K562 (cell line): ENCODE data around the gene IRF2. TPM values are rescaled to one million over a fixed set of nuclear protein-coding genes. Genes with fewer than 3 reads are reported as not detected.

Experiments used
- ATAC-seq: fragments of 200-7000 bp; cut with Tn5 transposase; 3 replicates; pipeline ENCODE4 v1.9.1; 2020; ENCODE audit warnings: moderate library complexity
- BruUV-seq: library from RNA; stranded (reverse); fragments of 400-500 nt; replicated peaks from 2 replicates; lab custom pipeline; 2021; lab: Mats Ljungman, UMichigan
- CTCF ChIA-PET: fragments of 300-600 bp; formaldehyde crosslinking; extraction: SDS; loops from one replicate; lab custom pipeline; 2021; ENCODE audit warnings: low intra/inter-chr PET ratio; lab: Yijun Ruan, JAX
- POLR2A ChIA-PET: fragments of 300-600, 350-650 bp; sonication (Branson Sonifier 250); formaldehyde crosslinking; extraction: SDS; loops from one replicate; lab custom pipeline; 2021; ENCODE audit warnings: antibody characterized with exemption, inconsistent platforms; lab: Yijun Ruan, JAX
- DNase-seq, 4 experiments: peaks; one replicate each; pipeline versions ENCODE4 v3.0.0 to v3.0.0-alpha.2; 2011 to 2018; ENCODE audit warnings: low spot score in 3 of 4, mixed read lengths in 3 of 4; ENCODE audit errors: extremely low read depth in 1 of 4
- FAIRE-seq: peaks from 2 replicates; lab custom pipeline; 2011; peaks lifted over from hg19 to GRCh38; lab: Jason Lieb, UNC
- H2AFZ ChIP-seq: 2 replicates; pipeline ENCODE4 v1.6.0; 2011; ENCODE audit warnings: low read depth, low read length, control low read depth, inconsistent platforms
- H3K27ac ChIP-seq: fragments of 200-600 bp; 3 replicates; pipeline ENCODE4 v1.8.0; 2011; ENCODE audit warnings: low read depth, mild to moderate bottlenecking, control low read depth, inconsistent platforms, low read length, moderate library complexity, mixed read lengths; ENCODE audit errors: extremely low read depth
- H3K27me3 ChIP-seq, 2 experiments: fragments of 300-600 bp in 1 of 2; 2 replicates in 1 of 2; 3 replicates in 1 of 2; pipeline versions ENCODE4 v1.6.0 to v1.8.0; 2011; ENCODE audit warnings: inconsistent platforms in 2 of 2, low read length in 2 of 2, mild to moderate bottlenecking in 1 of 2, mixed read lengths in 1 of 2, moderate library complexity in 1 of 2; ENCODE audit not compliant: control insufficient read depth in 2 of 2, insufficient read depth in 2 of 2
- H3K36me3 ChIP-seq: fragments of 300-600 bp; 3 replicates; pipeline ENCODE4 v1.8.0; 2011; ENCODE audit warnings: mild to moderate bottlenecking, low read length, inconsistent platforms; ENCODE audit not compliant: control insufficient read depth, insufficient read depth
- H3K4me1 ChIP-seq, 2 experiments: fragments of 200-600 bp in 1 of 2; replicated peaks in 1 of 2; 2 replicates in 1 of 2; 3 replicates in 1 of 2; pipeline versions ENCODE4 v1.5.1 to v1.8.0; 2011; ENCODE audit warnings: inconsistent platforms in 2 of 2, low read length in 2 of 2, mild to moderate bottlenecking in 1 of 2, mixed read lengths in 1 of 2, moderate library complexity in 1 of 2; ENCODE audit not compliant: control insufficient read depth in 2 of 2, insufficient read depth in 2 of 2
- H3K4me2 ChIP-seq: 2 replicates; pipeline ENCODE4 v1.6.1; 2011; ENCODE audit warnings: low read length, control low read depth, inconsistent platforms, mixed read lengths; ENCODE audit not compliant: insufficient read depth
- H3K4me3 ChIP-seq: fragments of 200-600 bp; sonication (generic), shearing (Covaris generic); 2 replicates; pipeline ENCODE4 v1.5.1; 2016; ENCODE audit warnings: control low read depth, inconsistent platforms
- H3K79me2 ChIP-seq: fragments of 200-600 bp; 3 replicates; pipeline ENCODE4 v1.8.0; 2011; ENCODE audit warnings: low read length, inconsistent platforms; ENCODE audit not compliant: control insufficient read depth, insufficient read depth
- H3K9ac ChIP-seq, 2 experiments: 2 replicates each; pipeline versions ENCODE4 v1.6.0 to v1.6.1; 2011; ENCODE audit warnings: low read depth in 2 of 2, low read length in 2 of 2, control low read depth in 1 of 2, inconsistent platforms in 1 of 2, mild to moderate bottlenecking in 1 of 2, mixed read lengths in 1 of 2; ENCODE audit not compliant: insufficient read depth in 1 of 2
- H3K9me1 ChIP-seq: one replicate; pipeline ENCODE4 v1.6.0; 2011; ENCODE audit warnings: inconsistent platforms, mild to moderate bottlenecking, low read length, moderate library complexity; ENCODE audit not compliant: control insufficient read depth, insufficient read depth
- H3K9me3 ChIP-seq: replicated peaks from 2 replicates; pipeline ENCODE4 v1.5.1; 2011; ENCODE audit warnings: low read depth, low read length, inconsistent platforms; ENCODE audit not compliant: control insufficient read depth, insufficient read depth
- H4K20me1 ChIP-seq: replicated peaks from 2 replicates; pipeline ENCODE4 v1.6.1; 2011; ENCODE audit warnings: low read length, inconsistent platforms, mixed read lengths; ENCODE audit not compliant: control insufficient read depth, insufficient read depth
- BCL6 ChIP-seq: fragments of 250-450 bp; sonication (Bioruptor Pico); IDR thresholded peaks from 2 replicates; pipeline ENCODE4 v1.4.0; 2020
- CLOCK ChIP-seq: fragments of 250-450 bp; sonication (Bioruptor Pico); IDR thresholded peaks from 2 replicates; pipeline ENCODE4 v1.4.0; 2020; ENCODE audit warnings: mild to moderate bottlenecking, moderate library complexity, borderline replicate concordance
- CREB3 ChIP-seq: fragments of 450-650 bp; conservative IDR thresholded peaks from 2 replicates; pipeline ENCODE4 v1.6.1; 2016; ENCODE audit warnings: missing genetic modification characterization, low read depth, mild to moderate bottlenecking, missing compliant biosample characterization, moderate library complexity
- ESRRB ChIP-seq: fragments of 250-450 bp; sonication (Bioruptor Pico); IDR thresholded peaks from 2 replicates; pipeline ENCODE4 v1.5.0; 2020; ENCODE audit warnings: mild to moderate bottlenecking, moderate library complexity, borderline replicate concordance
- HEY1 ChIP-seq: fragments of 250-450 bp; sonication (Bioruptor Pico); IDR thresholded peaks from 2 replicates; pipeline ENCODE4 v1.5.0; 2020; ENCODE audit warnings: mild to moderate bottlenecking, moderate library complexity, borderline replicate concordance
- NFYB ChIP-seq: IDR thresholded peaks from 2 replicates; pipeline ENCODE4 v1.6.1; 2011; ENCODE audit warnings: mild to moderate bottlenecking, moderate library complexity; ENCODE audit not compliant: insufficient read length; ENCODE audit errors: extremely low read depth
- POLR2AphosphoS2 ChIP-seq: IDR thresholded peaks from 2 replicates; pipeline ENCODE4 v1.6.1; 2012; ENCODE audit warnings: low read length, improper control_type of control experiment
- POLR2B ChIP-seq: fragments of 450-650 bp; IDR thresholded peaks from 2 replicates; pipeline ENCODE4 v1.6.1; 2018; ENCODE audit warnings: low read depth; ENCODE audit not compliant: partially characterized antibody
- RAD51 ChIP-seq: fragments of 450-650 bp; IDR thresholded peaks from 2 replicates; pipeline ENCODE4 v1.7.1; 2016; ENCODE audit warnings: low read depth, mild to moderate bottlenecking, borderline replicate concordance
- STAG1 ChIP-seq: sonication (generic); formaldehyde crosslinking; IDR thresholded peaks from 2 replicates; pipeline ENCODE4 v1.5.0; 2020; ENCODE audit warnings: missing genetic modification reagents, borderline replicate concordance
- TCF7L2 ChIP-seq: fragments of 150-350 bp; IDR thresholded peaks from 2 replicates; pipeline ENCODE4 v1.6.1; 2016; ENCODE audit warnings: low read depth, mild to moderate bottlenecking, low read length, moderate library complexity
- XRCC5 ChIP-seq: fragments of 200-400 bp; formaldehyde crosslinking; IDR thresholded peaks from 2 replicates; pipeline ENCODE4 v1.6.1; 2017; ENCODE audit warnings: low read depth, mild to moderate bottlenecking, low read length
- ZBTB11 ChIP-seq, 3 experiments: fragments of 200-800 bp in 1 of 3; fragments of 250-450 bp in 1 of 3; fragments of 450-650 bp in 1 of 3; sonication (Bioruptor Pico) in 1 of 3; sonication (Bioruptor generic) in 1 of 3; formaldehyde crosslinking in 1 of 3; IDR thresholded peaks; 2 replicates each; pipeline versions ENCODE4 v1.6.1 to v1.8.0; 2016 to 2022; ENCODE audit warnings: mild to moderate bottlenecking in 2 of 3, missing genetic modification characterization in 2 of 3, missing compliant biosample characterization in 1 of 3, moderate library complexity in 1 of 3
- WGBS: fragments of 100-300 bp; shearing (Covaris generic); methylation state at CpG from one replicate; pipeline ENCODE4 v1.1.6; 2016; ENCODE audit warnings: low coverage, mixed read lengths; ENCODE audit not compliant: insufficient coverage; ENCODE audit errors: missing lambda C conversion rate; 5-methylcytosine and 5-hydroxymethylcytosine counted together
- in situ Hi-C: fragments of 300-500 bp; cut with MboI; formaldehyde crosslinking; loops from 4 replicates; pipeline ENCODE4 v1.15.0; 2018; ENCODE audit warnings: inconsistent platforms, mixed read lengths
- intact Hi-C: fragments of 100-400 bp; cut with micrococcal nuclease; formaldehyde crosslinking; loops from 2 replicates; pipeline ENCODE4 v1.14.2; 2022
- polyA plus RNA-seq, 8 experiments: library from polyadenylated mRNA; depleted of rRNA in 4 of 8; stranded (reverse) in 5 of 8; unstranded in 3 of 8; fragments of >200 nt; fragmentation: Nextera tagmentation in 2 of 8; fragmentation: Illumina TruSeq in 1 of 8; extraction: Ambion mirVana in 2 of 8; extraction: Trizol in 1 of 8; gene quantifications; 2 replicates each; pipeline versions ENCODE4 v1.2.1 to v1.2.3, GENCODE V29; 2011 to 2014; ENCODE audit warnings: inconsistent platforms in 1 of 8, missing spikeins in 1 of 8
- total RNA-seq, 7 experiments: library from RNA; depleted of rRNA in 6 of 7; stranded (reverse); fragments of >200 nt in 6 of 7; fragmentation: Illumina TruSeq in 2 of 7; extraction: Trizol in 2 of 7; gene quantifications; 2 replicates each; pipeline versions ENCODE4 v1.2.1 to v1.2.3, GENCODE V29; 2011 to 2021; ENCODE audit warnings: low replicate concordance in 1 of 7

IRF2 gene
- total and polyA plus RNA-seq, 9 of the 15 experiments (the other 6 are each of a cell fraction or from before 2014, with no cell fraction given) = 7.1 to 17.1 (median 11.3) TPM

GRCh38 chr4:184466634-184467033, 7.7 kb downstream of the IRF2 start (continued):
- TF ChIP-seq CLOCK (CRISPR knock-in tag) (no peak), HEY1 (CRISPR knock-in tag) (no peak), ESRRB (CRISPR knock-in tag) (no peak), XRCC5 (no peak), CREB3 (tag) (no peak)

GRCh38 chr4:184464759-184465454, 9.4 kb downstream of the IRF2 start:
- H3K4me3 ChIP-seq = no peak overlapping the region
- H3K4me1 ChIP-seq = peaks cover 3 to 12% of the 10 kb centered on the region in 2 experiments
- H3K9me3 ChIP-seq = no peaks in the 10 kb centered on the region
- CTCF ChIA-PET = no interaction called here
- POLR2A ChIA-PET = interaction anchor here (0.7 kb wide), 1 partner anchor 9 kb away, joined by 3 read pairs; no protein-coding TSS in a partner anchor
- H3K79me2 ChIP-seq = peaks cover 17% of the 10 kb centered on the region
- H2AFZ ChIP-seq = no peak overlapping the region
- H3K9ac ChIP-seq = no peak overlapping the region
- H3K36me3 ChIP-seq = no peaks in the 10 kb centered on the region
- DNase-seq = no peak
- no TSS peak for BruUV-seq
- no peaks in the 10 kb centered on the region for H3K27me3 ChIP-seq
- H4K20me1 ChIP-seq = no peaks in the 10 kb centered on the region; the same call in 1 of the 2 replicates
- WGBS = 55% methylated on average over 5 of the region's 5 CpGs
- no peak overlapping the region for H3K27ac ChIP-seq
- in situ Hi-C loops (no loop called here), intact Hi-C loops (no loop called here)
- no peak for ATAC-seq
- H3K9me1 ChIP-seq = no peaks in the 10 kb centered on the region
- FAIRE-seq = no peak
- H3K4me2 ChIP-seq = no peak overlapping the region
- TF ChIP-seq POLR2AphosphoS2 (no peak), RAD51 (no peak), STAG1 (CRISPR knock-in tag) (no peak), BCL6 (CRISPR knock-in tag) (no peak), NFYB (no peak), ZBTB11 (CRISPR knock-in tag; IDR thresholded peaks at IDR 0.05) (no peak), POLR2B (no peak), TCF7L2 (no peak)
